ENCODE measurements around the gene MET. TPM values are rescaled to one million over a fixed set of nuclear protein-coding genes. Genes with fewer than 3 reads are reported as not detected.
"Not testable (repeated sequence)": the region's sequence is repeated elsewhere in the genome, so short reads cannot be mapped to it uniquely, and the experiment has no call there.

MET gene
- total RNA-seq, 4 donors from 2014 or later, result 3.8 to 25.0 (median 18.6) TPM

- WGBS, 2 donors, result 98 to 100% methylated on average over 2 of the region's 2 CpGs
- Histone ChIP-seq H3K36me3 (no peaks in the 10 kb centered on the region), H3K27me3 (no peaks in the 10 kb centered on the region), H3K27ac (no peak overlapping the region), H3K4me1 (no peaks in the 10 kb centered on the region), H3K9me3 (no peaks in the 10 kb centered on the region), H3K4me3 (no peak overlapping the region)
- no peak for TF ChIP-seq POLR2A (IDR thresholded peaks at IDR 0.05)
- TF ChIP-seq CTCF (IDR thresholded peaks at IDR 0.05), result no peak
- intact Hi-C loops (cut with DNase I), result no loop called here
- no peak for DNase-seq
Observed at GRCh38 chr7:116641551-116642153, 30.3 kb upstream of the MET start.

GRCh38 chr7:116643148-116643547, 28.8 kb upstream of the MET start:
- H3K36me3 ChIP-seq; H3K27me3 ChIP-seq; H3K27ac ChIP-seq; intact Hi-C loops (cut with DNase I); DNase-seq; H3K4me3 ChIP-seq; H3K9me3 ChIP-seq; H3K4me1 ChIP-seq: not testable (repeated sequence)
- 58 to 87% methylated on average over 4 of the region's 4 CpGs for whole genome bisulfite sequencing, 2 donors

GRCh38 chr7:116644628-116645027, 27.4 kb upstream of the MET start:
- no peak for DNase-seq
- Histone ChIP-seq H3K4me3 (no peak overlapping the region), H3K4me1 (no peaks in the 10 kb centered on the region), H3K9me3 (no peaks in the 10 kb centered on the region), H3K27me3 (no peaks in the 10 kb centered on the region), H3K36me3 (no peaks in the 10 kb centered on the region), H3K27ac (no peak overlapping the region)
- no peak for TF ChIP-seq POLR2A (IDR thresholded peaks at IDR 0.05)
- no peak for TF ChIP-seq CTCF (IDR thresholded peaks at IDR 0.05)
- intact Hi-C loops (cut with DNase I), result no loop called here
- 85 to 90% methylated on average over 6 of the region's 6 CpGs for WGBS, 2 donors

GRCh38 chr7:116647290-116647689, 24.7 kb upstream of the MET start:
- Histone ChIP-seq H3K36me3 (no peaks in the 10 kb centered on the region), H3K4me1 (no peaks in the 10 kb centered on the region), H3K27me3 (no peaks in the 10 kb centered on the region), H3K9me3 (no peaks in the 10 kb centered on the region), H3K27ac (no peak overlapping the region), H3K4me3 (no peak overlapping the region)
- WGBS, 2 donors, result 66 to 69% methylated on average over 2 of the region's 2 CpGs
- intact Hi-C loops (cut with DNase I), result no loop called here
- DNase-seq, result no peak
- TF ChIP-seq POLR2A (IDR thresholded peaks at IDR 0.05) (no peak), CTCF (IDR thresholded peaks at IDR 0.05) (no peak)

- H3K36me3 ChIP-seq, result no peaks in the 10 kb centered on the region
- no peak for DNase-seq
- no peak overlapping the region for H3K27ac ChIP-seq
- TF ChIP-seq POLR2A (IDR thresholded peaks at IDR 0.05) (no peak), CTCF (IDR thresholded peaks at IDR 0.05) (no peak)
- H3K27me3 ChIP-seq, result no peaks in the 10 kb centered on the region
- H3K9me3 ChIP-seq, result no peaks in the 10 kb centered on the region
- WGBS, 2 donors, result 82 to 87% methylated on average over 2 of the region's 2 CpGs
- intact Hi-C loops (cut with DNase I), result no loop called here
- H3K4me3 ChIP-seq, result no peak overlapping the region
- peaks cover 0 to 5% (median 0%) of the 10 kb centered on the region in 3 donors for H3K4me1 ChIP-seq
Observed at GRCh38 chr7:116647861-116648260, 24.1 kb upstream of the MET start.

GRCh38 chr7:116650436-116650835, 21.6 kb upstream of the MET start:
- H3K9me3 ChIP-seq, result no peaks in the 10 kb centered on the region
- H3K4me1 ChIP-seq, result peaks cover 0 to 12% (median 0%) of the 10 kb centered on the region in 3 donors
- no peak for DNase-seq
- no peak overlapping the region for H3K27ac ChIP-seq
- no peak overlapping the region for H3K4me3 ChIP-seq
- intact Hi-C loops (cut with DNase I), result no loop called here
- no peaks in the 10 kb centered on the region for H3K27me3 ChIP-seq
- no peaks in the 10 kb centered on the region for H3K36me3 ChIP-seq
- WGBS, 2 donors, result 74 to 88% methylated on average over 1 of the region's 1 CpG
- TF ChIP-seq CTCF (IDR thresholded peaks at IDR 0.05) (no peak), POLR2A (IDR thresholded peaks at IDR 0.05) (no peak)
